ENCODE measurements around the gene GTPBP2. TPM values are rescaled to one million over a fixed set of nuclear protein-coding genes. Genes with fewer than 3 reads are reported as not detected.
A peak's percentile ranks its signal among the peaks of the same experiment; 100 is the strongest.

The GTPBP2 gene
- total RNA-seq, 1 experiment from 2014 or later: 277 TPM

GRCh38 chr6:43570876-43571441, 58.1 kb downstream of the GTPBP2 start:
- TF ChIP-seq, protein P1, sequence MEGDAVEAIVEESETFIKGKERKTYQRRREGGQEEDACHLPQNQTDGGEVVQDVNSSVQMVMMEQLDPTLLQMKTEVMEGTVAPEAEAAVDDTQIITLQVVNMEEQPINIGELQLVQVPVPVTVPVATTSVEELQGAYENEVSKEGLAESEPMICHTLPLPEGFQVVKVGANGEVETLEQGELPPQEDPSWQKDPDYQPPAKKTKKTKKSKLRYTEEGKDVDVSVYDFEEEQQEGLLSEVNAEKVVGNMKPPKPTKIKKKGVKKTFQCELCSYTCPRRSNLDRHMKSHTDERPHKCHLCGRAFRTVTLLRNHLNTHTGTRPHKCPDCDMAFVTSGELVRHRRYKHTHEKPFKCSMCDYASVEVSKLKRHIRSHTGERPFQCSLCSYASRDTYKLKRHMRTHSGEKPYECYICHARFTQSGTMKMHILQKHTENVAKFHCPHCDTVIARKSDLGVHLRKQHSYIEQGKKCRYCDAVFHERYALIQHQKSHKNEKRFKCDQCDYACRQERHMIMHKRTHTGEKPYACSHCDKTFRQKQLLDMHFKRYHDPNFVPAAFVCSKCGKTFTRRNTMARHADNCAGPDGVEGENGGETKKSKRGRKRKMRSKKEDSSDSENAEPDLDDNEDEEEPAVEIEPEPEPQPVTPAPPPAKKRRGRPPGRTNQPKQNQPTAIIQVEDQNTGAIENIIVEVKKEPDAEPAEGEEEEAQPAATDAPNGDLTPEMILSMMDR (IDR thresholded peaks at IDR 0.05; ENCODE audit: unreplicated experiment): no peak
- Mint-ChIP-seq H3K27ac (ENCODE audit: low read depth, unreplicated experiment) (peak overlapping the region; percentile 74), H3K4me3 (ENCODE audit: unreplicated experiment) (no peak overlapping the region), H3K4me1 (ENCODE audit: insufficient read depth, unreplicated experiment) (peaks cover 10% of the 10 kb centered on the region), H3K27me3 (ENCODE audit: insufficient read depth, unreplicated experiment) (no peaks in the 10 kb centered on the region), H3K9me3 (ENCODE audit: unreplicated experiment) (no peaks in the 10 kb centered on the region), H3K36me3 (ENCODE audit: insufficient read depth, unreplicated experiment) (peaks cover 71% of the 10 kb centered on the region)
- no TSS peak for BruUV-seq (replicated peaks)
- POLR2A ChIA-PET: interaction anchor here (0.7 to 1.3 kb wide), 5 partner anchors 53 to 1679 kb away, joined by 3 to 5 read pairs (median 4); partner anchors contain the start of genes CUL9 and GTPBP2
- CTCF ChIA-PET: interaction anchor here (0.5 to 0.7 kb wide), 5 partner anchors 83 to 851 kb away, joined by 3 to 5 read pairs (median 3); no protein-coding TSS in a partner anchor
- DNase-seq (ENCODE audit: unreplicated experiment): peak; percentile 49
- intact Hi-C loops (cut with micrococcal nuclease): no loop called here

Other genes with a start within 250 kb of the GTPBP2 start
- gene ABCC10, start 201.7 kb downstream of the GTPBP2 start, total RNA-seq (2022): 25.6 and 25.9 TPM in 2 replicates
- 13.6 and 30.2 TPM in 2 replicates for gene DLK2, start 173.7 kb downstream of the GTPBP2 start, total RNA-seq (2022)
- 70.9 and 78.9 TPM in 2 replicates for gene TJAP1, start 151.7 kb downstream of the GTPBP2 start, total RNA-seq (2022)
- 0.37 and 1.2 TPM in 2 replicates for gene LRRC73, start 118.9 kb downstream of the GTPBP2 start, total RNA-seq (2022)
- gene YIPF3, start 112.3 kb downstream of the GTPBP2 start, total RNA-seq (2022): 65.1 and 72.9 TPM in 2 replicates
- gene POLR1C, start 112.2 kb downstream of the GTPBP2 start, total RNA-seq (2022): 54.9 and 63.6 TPM in 2 replicates
- 92.0 and 98.6 TPM in 2 replicates for gene XPO5, start 53.2 kb downstream of the GTPBP2 start, total RNA-seq (2022)
- 34.5 and 36.7 TPM in 2 replicates for gene POLH, start 53.1 kb downstream of the GTPBP2 start, total RNA-seq (2022)
- 21.2 and 21.6 TPM in 2 replicates for gene MAD2L1BP, start 6.6 kb upstream of the GTPBP2 start, total RNA-seq (2022)
- gene RSPH9, start 15.8 kb upstream of the GTPBP2 start, total RNA-seq (2022): not detected in 2 replicates
- 69.1 and 79.5 TPM in 2 replicates for gene MRPS18A, start 58.5 kb upstream of the GTPBP2 start, total RNA-seq (2022)
- gene VEGFA, start 140.9 kb upstream of the GTPBP2 start, total RNA-seq (2022): 265 and 366 TPM in 2 replicates